Upper lobe of left lung (tissue), 6 donors: ENCODE results near the gene TAS2R13. TPM values are rescaled to one million over a fixed set of nuclear protein-coding genes. Genes with fewer than 3 reads are reported as not detected.

Experiments
- ATAC-seq, 2 donors: fragments of 200-7000 bp; cut with Tn5 transposase; one replicate each; pipeline ENCODE4 v1.9.1; 2022; ENCODE audit warnings: mild to moderate bottlenecking in 2 of 2, moderate library complexity in 2 of 2; ENCODE audit not compliant: low FRiP score in 2 of 2
- DNase-seq, 2 donors: peaks; one replicate each; pipeline ENCODE4 v3.0.0-alpha.2; 2019 to 2020
- H3K27ac ChIP-seq, 4 donors: fragments of 200-600 bp; sonication (generic); one replicate each; pipeline ENCODE4 v1.5.1; 2016 to 2019
- H3K27me3 ChIP-seq, 4 donors: fragments of 200-600 bp; sonication (generic); one replicate each; pipeline ENCODE4 v1.5.1; 2017 to 2019
- H3K36me3 ChIP-seq, 4 donors: fragments of 200-600 bp; sonication (generic); one replicate each; pipeline ENCODE4 v1.5.1; 2016 to 2019
- H3K4me1 ChIP-seq, 4 donors: fragments of 200-600 bp; sonication (generic); one replicate each; pipeline ENCODE4 v1.5.1; 2018 to 2019
- H3K4me3 ChIP-seq, 4 donors: fragments of 200-600 bp; sonication (generic); one replicate each; pipeline ENCODE4 v1.5.1; 2017 to 2019; ENCODE audit warnings: mild to moderate bottlenecking in 2 of 4, moderate library complexity in 1 of 4
- H3K9me3 ChIP-seq, 4 donors: fragments of 200-600 bp; sonication (generic); one replicate each; pipeline ENCODE4 v1.5.1; 2018 to 2019
- CTCF ChIP-seq, 6 experiments: fragments of 450-650 bp in 4 of 6; fragments of 200-600 bp in 2 of 6; sonication (generic) in 2 of 6; IDR thresholded peaks; one replicate each; pipeline ENCODE4 v1.5.1; 2016 to 2019; ENCODE audit warnings: antibody characterized with exemption in 6 of 6
- EP300 ChIP-seq, 4 donors: sonication (generic); formaldehyde crosslinking; IDR thresholded peaks; one replicate each; pipeline ENCODE4 v1.5.1; 2017; ENCODE audit warnings: antibody characterized with exemption in 4 of 4, control low read depth in 2 of 4
- POLR2A ChIP-seq, 4 donors: fragments of 450-650 bp; IDR thresholded peaks; one replicate each; pipeline ENCODE4 v1.5.1; 2016 to 2017; ENCODE audit warnings: antibody characterized with exemption in 4 of 4, mild to moderate bottlenecking in 2 of 4
- POLR2AphosphoS5 ChIP-seq, 2 donors: sonication (generic); formaldehyde crosslinking; IDR thresholded peaks; one replicate each; pipeline ENCODE4 v1.5.1; 2017; ENCODE audit warnings: antibody characterized with exemption in 2 of 2
- WGBS, 2 donors: methylation state at CpG; one replicate each; pipeline ENCODE4 v1.1.5; 2017 to 2018; 5-methylcytosine and 5-hydroxymethylcytosine counted together
- total RNA-seq, 6 donors: library from RNA; depleted of rRNA in 4 of 6; stranded (reverse); fragments of >200 nt in 4 of 6; gene quantifications; one replicate each; pipeline versions ENCODE4 v1.1.0 to v1.2.1, GENCODE V29; 2016 to 2021
- donor health status: DM: no; HTN: no; CAD: no; lungs with moderate emphysema.
- donor health status: DM: no; HTN: yes; CAD: no; lungs with severe emphysema.

The TAS2R13 gene
- total RNA-seq, 6 donors from 2014 or later, result 0.61 to 6.8 (median 2.5) TPM

- H3K27me3 ChIP-seq, result no peaks in the 10 kb centered on the region
- H3K27ac ChIP-seq, result no peak overlapping the region
Measured at GRCh38 chr12:10861366-10861765, 48.0 kb downstream of the TAS2R13 start.

More at GRCh38 chr12:10861366-10861765, 48.0 kb downstream of the TAS2R13 start:
- Histone ChIP-seq H3K36me3 (peaks cover 0 to 8% (median 0%) of the 10 kb centered on the region in 4 donors), H3K9me3 (peaks cover 6 to 16% (median 8%) of the 10 kb centered on the region in 4 donors), H3K4me3 (no peak overlapping the region), H3K4me1 (no peaks in the 10 kb centered on the region)
- no peak for TF ChIP-seq CTCF (IDR thresholded peaks at IDR 0.05)
- TF ChIP-seq EP300 (IDR thresholded peaks at IDR 0.05), result no peak
- TF ChIP-seq POLR2A (IDR thresholded peaks at IDR 0.05), result no peak
- TF ChIP-seq POLR2AphosphoS5 (IDR thresholded peaks at IDR 0.05), result no peak
- DNase-seq (no peak), ATAC-seq (no peak)
- WGBS, 2 donors, result 90 to 100% methylated on average over 2 of the region's 2 CpGs

Other genes with a start within 250 kb of the TAS2R13 start
- gene STYK1, start 235.5 kb downstream of the TAS2R13 start, total RNA-seq, result 10 to 100 TPM in 1 of 6 donors, 1 to 10 TPM in 4, under 1 TPM in 1; 0.30 to 21.9 (median 1.1) TPM
- gene YBX3, start 186.2 kb downstream of the TAS2R13 start, total RNA-seq, result 100 to 1,000 TPM; 216 to 360 (median 287) TPM
- under 1 TPM in 1 of 6 donors, not detected in 5; 0.98 TPM for gene TAS2R7, start 106.9 kb downstream of the TAS2R13 start, total RNA-seq
- gene TAS2R8, start 102.3 kb downstream of the TAS2R13 start, total RNA-seq, result not detected
- gene TAS2R9, start 99.4 kb downstream of the TAS2R13 start, total RNA-seq, result not detected
- gene TAS2R10, start 83.2 kb downstream of the TAS2R13 start, total RNA-seq, result 1 to 10 TPM in 1 of 6 donors, under 1 TPM in 2, not detected in 3; 0.29 to 4.4 (median 0.46) TPM
- gene PRR4, start 60.1 kb downstream of the TAS2R13 start, total RNA-seq, result 10 to 100 TPM in 2 of 6 donors, 1 to 10 TPM in 3, under 1 TPM in 1; 0.71 to 34.6 (median 2.5) TPM
- gene PRH1, start 25.3 kb downstream of the TAS2R13 start, total RNA-seq, result 10 to 100 TPM in 5 of 6 donors, 1 to 10 TPM in 1; 6.5 to 43.9 (median 34.4) TPM
- gene PRH2, start 19.7 kb upstream of the TAS2R13 start, total RNA-seq, result under 1 TPM in 1 of 6 donors, not detected in 5; 0.63 TPM
- 10 to 100 TPM in 1 of 6 donors, 1 to 10 TPM in 4, under 1 TPM in 1; 0.94 to 12.7 (median 2.8) TPM for gene TAS2R14, start 29.7 kb upstream of the TAS2R13 start, total RNA-seq
- 1 to 10 TPM in 4 of 6 donors, under 1 TPM in 1, not detected in 1; 0.67 to 6.2 (median 1.8) TPM for gene TAS2R50, start 77.3 kb upstream of the TAS2R13 start, total RNA-seq
- 1 to 10 TPM in 5 of 6 donors, under 1 TPM in 1; 0.84 to 6.3 (median 2.4) TPM for gene TAS2R20, start 88.7 kb upstream of the TAS2R13 start, total RNA-seq
- gene TAS2R19, start 113.1 kb upstream of the TAS2R13 start, total RNA-seq, result 10 to 100 TPM in 2 of 6 donors, 1 to 10 TPM in 4; 1.2 to 17.8 (median 4.0) TPM
- 1 to 10 TPM in 5 of 6 donors, under 1 TPM in 1; 0.81 to 9.5 (median 3.5) TPM for gene TAS2R31, start 121.8 kb upstream of the TAS2R13 start, total RNA-seq
- gene TAS2R46, start 152.7 kb upstream of the TAS2R13 start, total RNA-seq, result 1 to 10 TPM in 4 of 6 donors, under 1 TPM in 1, not detected in 1; 0.47 to 7.1 (median 2.2) TPM
- 10 to 100 TPM in 1 of 6 donors, 1 to 10 TPM in 3, under 1 TPM in 1, not detected in 1; 0.52 to 10.5 (median 5.9) TPM for gene TAS2R43, start 182.8 kb upstream of the TAS2R13 start, total RNA-seq
- gene TAS2R30, start 225.1 kb upstream of the TAS2R13 start, total RNA-seq, result 10 to 100 TPM in 2 of 6 donors, 1 to 10 TPM in 4; 1.4 to 20.2 (median 6.0) TPM